Measurements from ENCODE around the gene SLC16A5. TPM values are rescaled to one million over a fixed set of nuclear protein-coding genes. Genes with fewer than 3 reads are reported as not detected.
A peak's percentile ranks its signal among the peaks of the same experiment; 100 is the strongest.

The SLC16A5 gene
- total RNA-seq, 2 donors from 2014 or later: 4.6 TPM

- Mint-ChIP-seq H3K4me3 (peak overlapping the region; percentile 98), H3K4me1 (ENCODE audit: low read depth in 2 of 2) (peaks cover 30 to 44% of the 10 kb centered on the region in 2 donors), H3K27ac (peak overlapping the region; percentile 67 to 82), H3K36me3 (peaks cover 14% of the 10 kb centered on the region), H3K9me3 (no peaks in the 10 kb centered on the region), H3K27me3 (no peaks in the 10 kb centered on the region)
- DNase-seq (ENCODE audit: low spot score) (no peak), ATAC-seq (no peak)
These were observed 64.8 kb downstream of the SLC16A5 start for GRCh38 chr17:75152523-75152921.

GRCh38 chr17:75152922-75153779 lies 65.4 kb downstream of the SLC16A5 start:
- no peaks in the 10 kb centered on the region for H3K9me3 Mint-ChIP-seq
- no peak for ATAC-seq
- H3K4me3 Mint-ChIP-seq: peak overlapping the region; percentile 98
- peak overlapping the region; percentile 67 to 82 for H3K27ac Mint-ChIP-seq
- no peak for DNase-seq (ENCODE audit: low spot score)
- peaks cover 30 to 44% of the 10 kb centered on the region in 2 donors for H3K4me1 Mint-ChIP-seq (ENCODE audit: low read depth in 2 of 2)
- H3K36me3 Mint-ChIP-seq: peaks cover 13% of the 10 kb centered on the region
- H3K27me3 Mint-ChIP-seq: no peaks in the 10 kb centered on the region

- H3K36me3 Mint-ChIP-seq: peaks cover 6% of the 10 kb centered on the region
- H3K27ac Mint-ChIP-seq: peak overlapping the region; percentile 67 to 82
- peak; percentile 3 to 15 for ATAC-seq
- no peaks in the 10 kb centered on the region for H3K9me3 Mint-ChIP-seq
- H3K4me1 Mint-ChIP-seq (ENCODE audit: low read depth in 2 of 2): peaks cover 28 to 38% of the 10 kb centered on the region in 2 donors
- H3K27me3 Mint-ChIP-seq: no peaks in the 10 kb centered on the region
- no peak for DNase-seq (ENCODE audit: low spot score)
- H3K4me3 Mint-ChIP-seq: peak overlapping the region; percentile 98
These were observed 66.0 kb downstream of the SLC16A5 start for GRCh38 chr17:75153780-75154194.

GRCh38 chr17:75154195-75155106 lies 66.7 kb downstream of the SLC16A5 start, which contains the start of gene JPT1:
Gene JPT1, minus strand, starts transcription at chr17:75154512. Its CDS starts 115 bp downstream, at chr17:75154397.
- peak; percentile 98 for DNase-seq (ENCODE audit: low spot score)
- H3K9me3 Mint-ChIP-seq: no peaks in the 10 kb centered on the region
- H3K36me3 Mint-ChIP-seq: peaks cover 6% of the 10 kb centered on the region
- peak; percentile 99 for ATAC-seq
- peak within 1 kb of the TSS; percentile 67 to 82 for H3K27ac Mint-ChIP-seq
- no peaks in the 10 kb centered on the region for H3K27me3 Mint-ChIP-seq
- H3K4me3 Mint-ChIP-seq: peak within 1 kb of the TSS; percentile 98
- H3K4me1 Mint-ChIP-seq (ENCODE audit: low read depth in 2 of 2): peaks cover 28 to 37% of the 10 kb centered on the region in 2 donors

GRCh38 chr17:75155191-75155601 lies 67.4 kb downstream of the SLC16A5 start:
- no peak for DNase-seq (ENCODE audit: low spot score)
- peaks cover 24 to 31% of the 10 kb centered on the region in 2 donors for H3K4me1 Mint-ChIP-seq (ENCODE audit: low read depth in 2 of 2)
- peak overlapping the region; percentile 98 for H3K4me3 Mint-ChIP-seq
- ATAC-seq: no peak
- no peaks in the 10 kb centered on the region for H3K27me3 Mint-ChIP-seq
- H3K27ac Mint-ChIP-seq: peak overlapping the region; percentile 67 to 82
- no peaks in the 10 kb centered on the region for H3K36me3 Mint-ChIP-seq
- no peaks in the 10 kb centered on the region for H3K9me3 Mint-ChIP-seq

Other genes with a start within 250 kb of the SLC16A5 start
- gene GRIN2C, start 228.1 kb upstream of the SLC16A5 start, total RNA-seq: not detected
- 10 to 100 TPM in 1 of 2 donors, 1 to 10 TPM in 1; 9.8 to 16.7 TPM for gene FDXR, start 215.0 kb upstream of the SLC16A5 start, total RNA-seq
- gene FADS6, start 194.3 kb upstream of the SLC16A5 start, total RNA-seq: not detected
- not detected for gene USH1G, start 164.7 kb upstream of the SLC16A5 start, total RNA-seq
- gene OTOP2, start 163.7 kb upstream of the SLC16A5 start, total RNA-seq: not detected
- not detected for gene OTOP3, start 152.1 kb upstream of the SLC16A5 start, total RNA-seq
- under 1 TPM; 0.47 to 0.83 TPM for gene HID1, start 115.2 kb upstream of the SLC16A5 start, total RNA-seq
- under 1 TPM; 0.07 to 0.47 TPM for gene CDR2L, start 100.3 kb upstream of the SLC16A5 start, total RNA-seq
- 10 to 100 TPM; 46.6 to 61.8 TPM for gene MRPL58, start 75.3 kb upstream of the SLC16A5 start, total RNA-seq
- 100 to 1,000 TPM; 153 to 187 TPM for gene ATP5PD, start 41.0 kb upstream of the SLC16A5 start, total RNA-seq
- gene KCTD2, start 40.7 kb upstream of the SLC16A5 start, total RNA-seq: 10 to 100 TPM; 20.0 to 20.1 TPM
- 10 to 100 TPM; 13.3 to 13.7 TPM for gene ARMC7, start 22.0 kb downstream of the SLC16A5 start, total RNA-seq
- 10 to 100 TPM; 76.9 to 87.9 TPM for gene NT5C, start 43.8 kb downstream of the SLC16A5 start, total RNA-seq
- gene JPT1, start 66.6 kb downstream of the SLC16A5 start, total RNA-seq: 100 to 1,000 TPM; 219 to 351 TPM
- gene SUMO2, start 95.0 kb downstream of the SLC16A5 start, total RNA-seq: 100 to 1,000 TPM; 332 to 497 TPM
- 100 to 1,000 TPM in 1 of 2 donors, 10 to 100 TPM in 1; 94.1 to 202 TPM for gene NUP85, start 117.7 kb downstream of the SLC16A5 start, total RNA-seq
- gene GGA3, start 173.7 kb downstream of the SLC16A5 start, total RNA-seq: 100 to 1,000 TPM in 1 of 2 donors, 10 to 100 TPM in 1; 77.3 to 111 TPM
- 10 to 100 TPM; 76.4 to 82.8 TPM for gene MRPS7, start 173.9 kb downstream of the SLC16A5 start, total RNA-seq
- 10 to 100 TPM; 32.3 to 35.2 TPM for gene MIF4GD, start 183.3 kb downstream of the SLC16A5 start, total RNA-seq
- 100 to 1,000 TPM in 1 of 2 donors, 10 to 100 TPM in 1; 53.0 to 140 TPM for gene SLC25A19, start 201.5 kb downstream of the SLC16A5 start, total RNA-seq